ENCODE data around the gene SLC10A3.

The SLC10A3 gene

GRCh38 chrX:154444755-154445246, 45.6 kb downstream of the SLC10A3 start:
- DNase-seq (ENCODE audit: low read depth): no peak
- TF ChIP-seq, protein P1, sequence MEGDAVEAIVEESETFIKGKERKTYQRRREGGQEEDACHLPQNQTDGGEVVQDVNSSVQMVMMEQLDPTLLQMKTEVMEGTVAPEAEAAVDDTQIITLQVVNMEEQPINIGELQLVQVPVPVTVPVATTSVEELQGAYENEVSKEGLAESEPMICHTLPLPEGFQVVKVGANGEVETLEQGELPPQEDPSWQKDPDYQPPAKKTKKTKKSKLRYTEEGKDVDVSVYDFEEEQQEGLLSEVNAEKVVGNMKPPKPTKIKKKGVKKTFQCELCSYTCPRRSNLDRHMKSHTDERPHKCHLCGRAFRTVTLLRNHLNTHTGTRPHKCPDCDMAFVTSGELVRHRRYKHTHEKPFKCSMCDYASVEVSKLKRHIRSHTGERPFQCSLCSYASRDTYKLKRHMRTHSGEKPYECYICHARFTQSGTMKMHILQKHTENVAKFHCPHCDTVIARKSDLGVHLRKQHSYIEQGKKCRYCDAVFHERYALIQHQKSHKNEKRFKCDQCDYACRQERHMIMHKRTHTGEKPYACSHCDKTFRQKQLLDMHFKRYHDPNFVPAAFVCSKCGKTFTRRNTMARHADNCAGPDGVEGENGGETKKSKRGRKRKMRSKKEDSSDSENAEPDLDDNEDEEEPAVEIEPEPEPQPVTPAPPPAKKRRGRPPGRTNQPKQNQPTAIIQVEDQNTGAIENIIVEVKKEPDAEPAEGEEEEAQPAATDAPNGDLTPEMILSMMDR (IDR thresholded peaks at IDR 0.05; ENCODE audit: low read depth, low read length, missing control alignments): no peak
- H3K4me3 ChIP-seq (ENCODE audit: low read depth, low read length): peak overlapping the region; percentile 82

GRCh38 chrX:154443992-154444754, 46.3 kb downstream of the SLC10A3 start, which contains the start of gene FAM50A:
Gene FAM50A, plus strand, starts transcription at chrX:154444141. Its CDS starts 95 bp downstream, at chrX:154444236.
- TF ChIP-seq, protein P1 (IDR thresholded peaks at IDR 0.05; ENCODE audit: low read depth, low read length, missing control alignments): no peak
- peak within 1 kb of the TSS; percentile 82 for H3K4me3 ChIP-seq (ENCODE audit: low read depth, low read length)
- DNase-seq (ENCODE audit: low read depth): no peak

DNA sequence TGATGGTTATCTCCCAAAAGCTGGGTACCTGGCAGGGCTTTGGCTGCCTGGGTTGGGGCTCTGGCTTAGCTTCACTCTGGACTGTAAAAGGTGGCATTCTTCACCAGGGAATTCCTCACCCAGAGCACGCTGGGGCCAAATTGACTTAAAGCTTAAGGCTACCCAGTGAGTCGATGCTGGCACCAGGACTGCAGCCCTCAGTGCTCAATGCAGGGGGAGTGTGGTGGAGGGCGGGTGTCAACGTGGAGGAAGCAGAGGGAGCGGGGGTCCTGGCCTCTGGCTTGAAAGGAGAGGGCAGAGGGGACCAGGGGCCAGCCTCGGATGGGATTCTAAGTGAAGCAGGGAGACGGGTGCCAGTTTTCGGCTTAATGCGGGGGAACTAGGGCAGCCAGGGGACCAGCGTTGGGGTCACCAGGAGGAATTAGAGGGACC, 46.9 kb downstream of the SLC10A3 start:
- DNase-seq (ENCODE audit: low read depth): no peak
- TF ChIP-seq, protein P1 (IDR thresholded peaks at IDR 0.05; ENCODE audit: low read depth, low read length, missing control alignments): no peak

DNA sequence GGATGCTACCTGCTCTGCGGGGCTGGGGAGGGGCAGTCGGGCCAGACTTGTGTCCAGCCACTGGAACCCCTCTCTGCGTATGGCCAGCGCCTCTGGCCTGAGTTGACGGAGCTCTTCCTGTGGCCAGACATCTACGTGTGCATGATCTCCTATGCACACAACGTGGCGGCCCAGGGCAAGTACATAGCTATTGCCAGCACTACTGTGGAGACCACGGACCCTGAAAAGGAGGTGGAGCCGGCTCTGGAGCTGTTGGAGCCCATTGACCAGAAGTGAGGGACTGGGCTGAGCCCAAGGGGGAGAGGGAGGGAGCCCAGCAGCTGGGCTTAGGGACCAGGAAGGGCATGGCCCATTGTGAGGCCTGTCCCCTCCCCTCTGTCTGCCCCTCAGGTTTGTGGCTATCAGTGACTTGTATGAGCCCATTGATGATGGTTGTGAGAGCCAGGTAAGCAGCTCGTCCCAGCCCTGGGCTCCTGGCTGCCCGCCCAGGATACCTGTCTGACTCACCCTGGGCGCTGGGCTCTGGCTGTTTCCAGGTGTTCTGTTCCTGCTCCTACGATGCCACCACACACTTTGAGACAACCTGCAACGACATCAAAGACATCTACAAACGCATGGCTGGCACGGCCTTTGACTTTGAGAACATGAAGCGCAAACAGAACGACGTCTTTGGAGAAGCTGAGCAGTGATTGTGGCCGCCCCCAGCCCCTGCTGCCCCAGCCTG, 48.3 kb downstream of the SLC10A3 start:
- H3K4me3 ChIP-seq (ENCODE audit: low read depth, low read length): no peak overlapping the region
- DNase-seq (ENCODE audit: low read depth): no peak
- TF ChIP-seq, protein P1 (IDR thresholded peaks at IDR 0.05; ENCODE audit: low read depth, low read length, missing control alignments): no peak

More for the DNA sequence above, 46.9 kb downstream of the SLC10A3 start:
- peak overlapping the region; percentile 39 for H3K4me3 ChIP-seq (ENCODE audit: low read depth, low read length)

GRCh38 chrX:154441564-154441963, 48.9 kb downstream of the SLC10A3 start:
- no peak for DNase-seq (ENCODE audit: low read depth)
- TF ChIP-seq, protein P1 (IDR thresholded peaks at IDR 0.05; ENCODE audit: low read depth, low read length, missing control alignments): no peak
- H3K4me3 ChIP-seq (ENCODE audit: low read depth, low read length): no peak overlapping the region

- TF ChIP-seq, protein P1 (IDR thresholded peaks at IDR 0.05; ENCODE audit: low read depth, low read length, missing control alignments): no peak
- H3K4me3 ChIP-seq (ENCODE audit: low read depth, low read length): no peak overlapping the region
- no peak for DNase-seq (ENCODE audit: low read depth)
These were observed 49.6 kb downstream of the SLC10A3 start for GRCh38 chrX:154440623-154441357.
